ENCODE data around the gene TMEM151B. TPM values are rescaled to one million over a fixed set of nuclear protein-coding genes. Genes with fewer than 3 reads are reported as not detected.
"Not testable (repeated sequence)": the region's sequence is repeated elsewhere in the genome, so short reads cannot be mapped to it uniquely, and the experiment has no call there.

Gene TMEM151B
- total RNA-seq, 1 experiment from 2014 or later, result not detected

DNA sequence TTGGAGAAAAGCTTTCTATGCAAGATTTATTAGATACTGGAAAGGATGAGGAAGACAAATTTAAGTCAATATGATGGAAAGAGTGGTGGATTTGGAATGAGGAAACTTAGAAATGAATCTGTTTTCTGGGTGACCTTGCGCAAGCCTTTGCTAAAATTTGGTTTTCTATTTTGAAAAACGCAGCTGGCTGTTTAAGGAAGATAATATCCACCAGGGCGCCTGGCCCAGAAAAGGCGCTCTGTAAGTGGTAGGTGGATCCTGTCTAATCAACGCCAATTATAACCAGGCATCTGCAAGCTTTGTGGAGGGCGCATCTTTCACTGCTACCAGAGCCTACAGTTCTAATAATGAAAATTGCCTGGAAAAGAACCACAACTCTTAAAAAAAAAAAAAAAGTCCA, 71.8 kb downstream of the TMEM151B start:
- TF ChIP-seq EZH2 (IDR thresholded peaks at IDR 0.05; ENCODE audit: low read length, unreplicated experiment) (no peak), CTCF (conservative IDR thresholded peaks at IDR 0.05; ENCODE audit: low read depth, low read length) (no peak), EZH2phosphoT487 (IDR thresholded peaks at IDR 0.05; ENCODE audit: borderline replicate concordance, low read length) (no peak)
- BruUV-seq (replicated peaks), result no TSS peak
- no peak overlapping the region for H3K9ac ChIP-seq (ENCODE audit: low read length)
- H3K27ac ChIP-seq (ENCODE audit: low read length), result no peak overlapping the region
- H3K36me3 ChIP-seq (ENCODE audit: low read depth, low read length), result no peaks in the 10 kb centered on the region
- H3K27me3 ChIP-seq (ENCODE audit: low read length), result peaks cover 25% of the 10 kb centered on the region; the same call in 1 of the 2 replicates
- no peaks in the 10 kb centered on the region for H3K79me2 ChIP-seq (ENCODE audit: low read length)
- H3K9me2 ChIP-seq (replicated peaks; ENCODE audit: low read length), result no peaks in the 10 kb centered on the region
- H4K20me1 ChIP-seq (ENCODE audit: low read length), result no peaks in the 10 kb centered on the region
- H3K4me1 ChIP-seq (ENCODE audit: insufficient read depth, low read length), result peaks cover 5% of the 10 kb centered on the region; the same call in 1 of the 2 replicates
- H3F3A ChIP-seq (ENCODE audit: low read length, unreplicated experiment), result no peaks in the 10 kb centered on the region
- H3K4me2 ChIP-seq (ENCODE audit: low read length), result no peak overlapping the region
- DNase-seq (no peak), ATAC-seq (no peak)
- H3K4me3 ChIP-seq (ENCODE audit: low read length), result no peak overlapping the region
- H2AFZ ChIP-seq (ENCODE audit: low read length), result no peak overlapping the region
- CTCF ChIA-PET, result no interaction called here
- POLR2A ChIA-PET (ENCODE audit: unreplicated experiment), result no interaction called here
- intact Hi-C loops (cut with micrococcal nuclease), result no loop called here
- no peaks in the 10 kb centered on the region for H3K9me3 ChIP-seq (ENCODE audit: low read length)

GRCh38 chr6:44342489-44342888, 72.2 kb downstream of the TMEM151B start, which contains the start of gene SPATS1:
Gene SPATS1 (plus strand): TSS chr6:44342650. CDS start chr6:44343096, 446 bp downstream.
- no peaks in the 10 kb centered on the region for H3K36me3 ChIP-seq (ENCODE audit: low read depth, low read length)
- ChIA-PET CTCF (no interaction called here), POLR2A (ENCODE audit: unreplicated experiment) (no interaction called here)
- DNase-seq, result no peak
- BruUV-seq (replicated peaks), result no TSS peak
- no peaks in the 10 kb centered on the region for H3F3A ChIP-seq (ENCODE audit: low read length, unreplicated experiment)
- H3K9ac ChIP-seq (ENCODE audit: low read length), result no peak within 1 kb of the TSS
- peaks cover 25% of the 10 kb centered on the region; the same call in 1 of the 2 replicates for H3K27me3 ChIP-seq (ENCODE audit: low read length)
- H3K4me1 ChIP-seq (ENCODE audit: insufficient read depth, low read length), result peaks cover 5% of the 10 kb centered on the region; the same call in 1 of the 2 replicates
- no peak within 1 kb of the TSS for H2AFZ ChIP-seq (ENCODE audit: low read length)
- H3K9me2 ChIP-seq (replicated peaks; ENCODE audit: low read length), result no peaks in the 10 kb centered on the region
- no peaks in the 10 kb centered on the region for H3K9me3 ChIP-seq (ENCODE audit: low read length)
- TF ChIP-seq EZH2phosphoT487 (IDR thresholded peaks at IDR 0.05; ENCODE audit: borderline replicate concordance, low read length) (no peak), EZH2 (IDR thresholded peaks at IDR 0.05; ENCODE audit: low read length, unreplicated experiment) (no peak), CTCF (conservative IDR thresholded peaks at IDR 0.05; ENCODE audit: low read depth, low read length) (no peak)
- H4K20me1 ChIP-seq (ENCODE audit: low read length), result no peaks in the 10 kb centered on the region
- H3K4me3 ChIP-seq (ENCODE audit: low read length), result no peak within 1 kb of the TSS
- no peaks in the 10 kb centered on the region for H3K79me2 ChIP-seq (ENCODE audit: low read length)
- intact Hi-C loops (cut with micrococcal nuclease), result no loop called here
- no peak within 1 kb of the TSS for H3K27ac ChIP-seq (ENCODE audit: low read length)
- no peak within 1 kb of the TSS for H3K4me2 ChIP-seq (ENCODE audit: low read length)
- no peak for ATAC-seq

DNA sequence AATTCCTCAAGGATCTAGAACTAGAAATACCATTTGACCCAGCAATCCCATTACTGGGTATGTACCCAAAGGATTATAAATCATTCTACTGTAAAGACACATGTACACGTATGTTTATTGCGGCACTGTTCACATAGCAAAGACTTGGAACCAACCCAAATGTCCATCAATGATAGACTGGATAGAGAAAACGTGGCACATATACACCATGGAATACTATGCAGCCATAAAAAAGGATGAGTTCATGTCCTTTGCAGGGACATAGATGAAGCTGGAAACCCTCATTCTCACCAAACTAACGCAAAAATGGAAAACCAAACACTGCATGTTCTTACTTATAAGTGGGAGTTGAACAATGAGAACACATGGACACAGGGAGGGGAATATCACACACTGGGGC, 76.6 kb downstream of the TMEM151B start:
- CTCF ChIA-PET; H3F3A ChIP-seq (ENCODE audit: low read length, unreplicated experiment); H3K27ac ChIP-seq (ENCODE audit: low read length); intact Hi-C loops (cut with micrococcal nuclease); H2AFZ ChIP-seq (ENCODE audit: low read length); H3K4me3 ChIP-seq (ENCODE audit: low read length); H3K9me2 ChIP-seq (replicated peaks; ENCODE audit: low read length); H3K79me2 ChIP-seq (ENCODE audit: low read length); H4K20me1 ChIP-seq (ENCODE audit: low read length); H3K9me3 ChIP-seq (ENCODE audit: low read length); H3K4me1 ChIP-seq (ENCODE audit: insufficient read depth, low read length); H3K9ac ChIP-seq (ENCODE audit: low read length); DNase-seq; BruUV-seq (replicated peaks); POLR2A ChIA-PET (ENCODE audit: unreplicated experiment); ATAC-seq; H3K4me2 ChIP-seq (ENCODE audit: low read length); H3K36me3 ChIP-seq (ENCODE audit: low read depth, low read length): not testable (repeated sequence)
- peaks cover 25% of the 10 kb centered on the region; the same call in 1 of the 2 replicates for H3K27me3 ChIP-seq (ENCODE audit: low read length)

All from PC-3 (cell line).